GM12878 (cell line): Measurements from ENCODE around the gene ASB8.

ENCODE experiments used
- CHD1 ChIP-seq: IDR thresholded peaks from 2 replicates; pipeline ENCODE4 v1.6.1; 2012; ENCODE audit warnings: low read depth, low read length, improper control_type of control experiment
- FOXM1 ChIP-seq: IDR thresholded peaks from 2 replicates; pipeline ENCODE4 v1.6.1; 2012; ENCODE audit warnings: low read depth, mild to moderate bottlenecking, inconsistent platforms, low read length, moderate library complexity
- HDAC6 ChIP-seq: fragments of 200-600 bp; sonication (generic); IDR thresholded peaks from one replicate; pipeline ENCODE4 v1.8.0; 2017; ENCODE audit warnings: antibody characterized with exemption; ENCODE audit not compliant: unreplicated experiment
- MAX ChIP-seq: IDR thresholded peaks from 2 replicates; pipeline ENCODE4 v1.6.1; 2012; ENCODE audit warnings: low read depth, low read length, improper control_type of control experiment
- MTA3 ChIP-seq: IDR thresholded peaks from 2 replicates; pipeline ENCODE4 v1.6.1; 2012; ENCODE audit warnings: low read length, inconsistent platforms, borderline replicate concordance
- MXI1 ChIP-seq: fragments of 150-350 bp; IDR thresholded peaks from 2 replicates; pipeline ENCODE4 v1.6.1; 2011; ENCODE audit warnings: low read depth, mild to moderate bottlenecking, inconsistent platforms, low read length, improper control_type of control experiment
- MYB ChIP-seq: fragments of 150-350 bp; IDR thresholded peaks from 2 replicates; pipeline ENCODE4 v1.6.1; 2014; ENCODE audit warnings: mild to moderate bottlenecking, low read depth, low read length, borderline replicate concordance
- RAD21 ChIP-seq: IDR thresholded peaks from 2 replicates; pipeline ENCODE4 v1.6.1; 2011; ENCODE audit warnings: mild to moderate bottlenecking, low read depth, low read length, moderate library complexity; ENCODE audit not compliant: insufficient read depth
- RFX5 ChIP-seq: IDR thresholded peaks from 2 replicates; pipeline ENCODE4 v1.6.1; 2011; ENCODE audit warnings: low read depth, low read length, improper control_type of control experiment
- SMARCA5 ChIP-seq: fragments of 450-650 bp; IDR thresholded peaks from 2 replicates; pipeline ENCODE4 v1.6.1; 2017; ENCODE audit warnings: mild to moderate bottlenecking
- TF ChIP-seq, protein P1 (sequence below), 3 experiments: IDR thresholded peaks in 2 of 3; conservative IDR thresholded peaks in 1 of 3; 2 replicates each; pipeline ENCODE4 v1.5.1; 2011; ENCODE audit warnings: low read depth in 3 of 3, low read length in 3 of 3, mild to moderate bottlenecking in 3 of 3, control low read depth in 2 of 3, moderate library complexity in 2 of 3, inconsistent platforms in 1 of 3, mixed read lengths in 1 of 3; ENCODE audit not compliant: control insufficient read depth in 2 of 3, insufficient read depth in 1 of 3; ENCODE audit errors: extremely low read depth in 1 of 3
- TF ChIP-seq, protein P2 (sequence below): IDR thresholded peaks from 2 replicates; pipeline ENCODE4 v1.6.1; 2011; ENCODE audit warnings: low read depth, mild to moderate bottlenecking, low read length, moderate library complexity, borderline replicate concordance; ENCODE audit errors: extremely low read depth
- TF ChIP-seq, protein P3 (sequence below): fragments of 450-650 bp; IDR thresholded peaks from 2 replicates; pipeline ENCODE4 v1.6.1; 2017; ENCODE audit warnings: mild to moderate bottlenecking

DNA sequence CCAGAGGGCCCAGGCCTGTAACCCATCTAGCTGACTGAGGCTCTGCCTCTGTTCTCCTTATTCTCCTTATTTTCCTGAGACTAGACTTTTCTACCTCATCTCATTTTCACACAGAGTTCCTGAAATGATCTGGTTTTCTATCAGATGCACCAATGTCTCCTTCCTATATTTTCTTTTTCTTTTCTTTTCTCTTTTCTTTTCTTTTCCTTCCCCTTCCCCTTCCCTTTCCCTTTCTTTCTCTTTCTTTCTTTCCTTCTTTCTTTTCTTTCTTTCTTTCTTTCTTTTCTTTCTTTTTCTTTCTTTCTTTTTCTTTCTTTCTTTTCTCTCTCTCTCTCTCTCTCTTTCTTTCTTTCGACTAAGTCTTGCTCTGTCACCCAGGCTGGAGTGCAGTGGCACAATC lies 23.1 kb upstream of the ASB8 start:
- TF ChIP-seq MTA3 (no peak), SMARCA5 (no peak), FOXM1 (no peak), RFX5 (no peak), MAX (no peak), HDAC6 (no peak), RAD21 (no peak), MYB (no peak), MXI1 (no peak), CHD1 (no peak)
- TF ChIP-seq, protein P1, sequence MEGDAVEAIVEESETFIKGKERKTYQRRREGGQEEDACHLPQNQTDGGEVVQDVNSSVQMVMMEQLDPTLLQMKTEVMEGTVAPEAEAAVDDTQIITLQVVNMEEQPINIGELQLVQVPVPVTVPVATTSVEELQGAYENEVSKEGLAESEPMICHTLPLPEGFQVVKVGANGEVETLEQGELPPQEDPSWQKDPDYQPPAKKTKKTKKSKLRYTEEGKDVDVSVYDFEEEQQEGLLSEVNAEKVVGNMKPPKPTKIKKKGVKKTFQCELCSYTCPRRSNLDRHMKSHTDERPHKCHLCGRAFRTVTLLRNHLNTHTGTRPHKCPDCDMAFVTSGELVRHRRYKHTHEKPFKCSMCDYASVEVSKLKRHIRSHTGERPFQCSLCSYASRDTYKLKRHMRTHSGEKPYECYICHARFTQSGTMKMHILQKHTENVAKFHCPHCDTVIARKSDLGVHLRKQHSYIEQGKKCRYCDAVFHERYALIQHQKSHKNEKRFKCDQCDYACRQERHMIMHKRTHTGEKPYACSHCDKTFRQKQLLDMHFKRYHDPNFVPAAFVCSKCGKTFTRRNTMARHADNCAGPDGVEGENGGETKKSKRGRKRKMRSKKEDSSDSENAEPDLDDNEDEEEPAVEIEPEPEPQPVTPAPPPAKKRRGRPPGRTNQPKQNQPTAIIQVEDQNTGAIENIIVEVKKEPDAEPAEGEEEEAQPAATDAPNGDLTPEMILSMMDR (IDR thresholded peaks at IDR 0.05 in 2 of 3, conservative IDR thresholded peaks at IDR 0.05 in 1 of 3; ENCODE audit: control insufficient read depth in 2 of 3, extremely low read depth in 1 of 3, insufficient read depth in 1 of 3, low read depth in 3 of 3, low read length in 3 of 3) = no peak
- TF ChIP-seq, protein P2, sequence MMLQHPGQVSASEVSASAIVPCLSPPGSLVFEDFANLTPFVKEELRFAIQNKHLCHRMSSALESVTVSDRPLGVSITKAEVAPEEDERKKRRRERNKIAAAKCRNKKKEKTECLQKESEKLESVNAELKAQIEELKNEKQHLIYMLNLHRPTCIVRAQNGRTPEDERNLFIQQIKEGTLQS = no peak
- TF ChIP-seq, protein P3, sequence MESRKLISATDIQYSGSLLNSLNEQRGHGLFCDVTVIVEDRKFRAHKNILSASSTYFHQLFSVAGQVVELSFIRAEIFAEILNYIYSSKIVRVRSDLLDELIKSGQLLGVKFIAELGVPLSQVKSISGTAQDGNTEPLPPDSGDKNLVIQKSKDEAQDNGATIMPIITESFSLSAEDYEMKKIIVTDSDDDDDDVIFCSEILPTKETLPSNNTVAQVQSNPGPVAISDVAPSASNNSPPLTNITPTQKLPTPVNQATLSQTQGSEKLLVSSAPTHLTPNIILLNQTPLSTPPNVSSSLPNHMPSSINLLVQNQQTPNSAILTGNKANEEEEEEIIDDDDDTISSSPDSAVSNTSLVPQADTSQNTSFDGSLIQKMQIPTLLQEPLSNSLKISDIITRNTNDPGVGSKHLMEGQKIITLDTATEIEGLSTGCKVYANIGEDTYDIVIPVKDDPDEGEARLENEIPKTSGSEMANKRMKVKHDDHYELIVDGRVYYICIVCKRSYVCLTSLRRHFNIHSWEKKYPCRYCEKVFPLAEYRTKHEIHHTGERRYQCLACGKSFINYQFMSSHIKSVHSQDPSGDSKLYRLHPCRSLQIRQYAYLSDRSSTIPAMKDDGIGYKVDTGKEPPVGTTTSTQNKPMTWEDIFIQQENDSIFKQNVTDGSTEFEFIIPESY = no peak
